ENCODE results near the gene VPS26A. TPM values are rescaled to one million over a fixed set of nuclear protein-coding genes. Genes with fewer than 3 reads are reported as not detected.

Gene VPS26A
- total RNA-seq: 35.6 and 43.5 TPM in 2 replicates

GRCh38 chr10:69123747-69124562 is at the start of gene VPS26A:
Gene VPS26A, plus strand, starts transcription at chr10:69124178. Its CDS starts 100 bp downstream, at chr10:69124278.

GRCh38 chr10:69087590-69088470 is 36.1 kb upstream of the VPS26A start, which contains the start of gene SRGN:
Gene SRGN, plus strand, starts transcription at chr10:69088103. Its CDS starts 55 bp downstream, at chr10:69088158.

GRCh38 chr10:69179743-69180524 is 56.0 kb downstream of the VPS26A start, which contains the start of gene SUPV3L1:
Gene SUPV3L1, plus strand, starts transcription at chr10:69180234. Its CDS starts 58 bp downstream, at chr10:69180292.

GRCh38 chr10:69220041-69220451 is 96.1 kb downstream of the VPS26A start, which contains the start of gene HKDC1:
Gene HKDC1, plus strand, starts transcription at chr10:69220332. Its CDS starts 104 bp downstream, at chr10:69220436.

Other genes starting within 250 kb of the VPS26A start
- gene DDX50, start 222.9 kb upstream of the VPS26A start, total RNA-seq: 81.1 and 86.1 TPM in 2 replicates
- 57.3 and 109 TPM in 2 replicates for gene DDX21, start 168.0 kb upstream of the VPS26A start, total RNA-seq
- 36.2 and 59.9 TPM in 2 replicates for gene KIFBP, start 135.4 kb upstream of the VPS26A start, total RNA-seq
- 9.8 and 13.1 TPM in 2 replicates for gene SRGN, start 36.1 kb upstream of the VPS26A start, total RNA-seq
- gene SUPV3L1, start 56.1 kb downstream of the VPS26A start, total RNA-seq: 23.8 and 33.0 TPM in 2 replicates
- gene HKDC1, start 96.2 kb downstream of the VPS26A start, total RNA-seq: 0.59 and 1.9 TPM in 2 replicates
- 106 and 220 TPM in 2 replicates for gene HK1, start 154.3 kb downstream of the VPS26A start, total RNA-seq